Neural progenitor cell (in vitro differentiated cells): ENCODE measurements around the gene PDCD6IP. TPM values are rescaled to one million over a fixed set of nuclear protein-coding genes. Genes with fewer than 3 reads are reported as not detected.

Experiments
- DNase-seq: peaks from one replicate; pipeline ENCODE4 v3.0.0-alpha.2; 2016; ENCODE audit warnings: low spot score
- H2AFZ ChIP-seq: fragments of 200-600 bp; sonication (generic); replicated peaks from 2 replicates; pipeline ENCODE4 v1.6.1; 2016; ENCODE audit warnings: antibody characterized with exemption
- H3F3A ChIP-seq: fragments of 200-600 bp; sonication (generic); 2 replicates; pipeline ENCODE4 v1.6.1; 2016; ENCODE audit warnings: antibody characterized with exemption, low read depth
- H3K27ac ChIP-seq: fragments of 200-600 bp; sonication (generic); 2 replicates; pipeline ENCODE4 v1.5.1; 2016; ENCODE audit warnings: mild to moderate bottlenecking
- H3K27me3 ChIP-seq: fragments of 200-600 bp; sonication (generic); 2 replicates; pipeline ENCODE4 v1.6.1; 2016; ENCODE audit warnings: mild to moderate bottlenecking, moderate library complexity
- H3K36me3 ChIP-seq: fragments of 200-600 bp; sonication (generic); 2 replicates; pipeline ENCODE4 v1.5.1; 2016
- H3K4me1 ChIP-seq: fragments of 200-600 bp; sonication (generic); 2 replicates; pipeline ENCODE4 v1.6.1; 2016; ENCODE audit warnings: mixed run types
- H3K4me2 ChIP-seq: fragments of 200-600 bp; sonication (generic); 2 replicates; pipeline ENCODE4 v1.6.1; 2016
- H3K4me3 ChIP-seq: fragments of 200-600 bp; sonication (generic); 2 replicates; pipeline ENCODE4 v1.5.1; 2016
- H3K79me2 ChIP-seq: fragments of 200-600 bp; sonication (generic); 2 replicates; pipeline ENCODE4 v1.6.1; 2016; ENCODE audit warnings: low read depth
- H3K9ac ChIP-seq: fragments of 200-600 bp; sonication (generic); 2 replicates; pipeline ENCODE4 v1.6.1; 2016
- H3K9me3 ChIP-seq: fragments of 200-600 bp; sonication (generic); 2 replicates; pipeline ENCODE4 v1.5.1; 2016; ENCODE audit warnings: low read depth
- H4K20me1 ChIP-seq: fragments of 200-600 bp; sonication (generic); 2 replicates; pipeline ENCODE4 v1.6.1; 2016; ENCODE audit warnings: low read depth
- H3K27ac Mint-ChIP-seq: 3 replicates; pipeline ENCODE4 v1.8.0; 2021; ENCODE audit warnings: mixed read lengths
- H3K27me3 Mint-ChIP-seq: 2 replicates; pipeline ENCODE4 v1.8.0; 2022; ENCODE audit warnings: low read depth, mild to moderate bottlenecking, inconsistent platforms, moderate library complexity, mixed read lengths; ENCODE audit not compliant: insufficient read depth
- H3K36me3 Mint-ChIP-seq: 3 replicates; pipeline ENCODE4 v1.8.0; 2021; ENCODE audit warnings: mixed read lengths
- H3K4me1 Mint-ChIP-seq: 3 replicates; pipeline ENCODE4 v1.8.0; 2021; ENCODE audit warnings: mixed read lengths
- H3K4me3 Mint-ChIP-seq: 3 replicates; pipeline ENCODE4 v1.8.0; 2021; ENCODE audit warnings: mild to moderate bottlenecking, moderate library complexity, mixed read lengths
- H3K9me3 Mint-ChIP-seq: 3 replicates; pipeline ENCODE4 v1.8.0; 2020; ENCODE audit warnings: mixed read lengths
- EZH2 ChIP-seq: fragments of 200-600 bp; sonication (generic); IDR thresholded peaks from 2 replicates; pipeline ENCODE4 v1.6.1; 2017; ENCODE audit warnings: antibody characterized with exemption, mild to moderate bottlenecking, moderate library complexity
- EZH2phosphoT487 ChIP-seq: fragments of 200-600 bp; sonication (generic); IDR thresholded peaks from 2 replicates; pipeline ENCODE4 v1.6.1; 2017; ENCODE audit warnings: antibody characterized with exemption
- total RNA-seq: library from RNA; depleted of rRNA; stranded (reverse); fragments of >200 nt; gene quantifications from 2 replicates; pipeline ENCODE4 v1.2.3, GENCODE V29; 2015; ENCODE audit warnings: low replicate concordance
- TF ChIP-seq, protein P1 (sequence below): fragments of 200-600 bp; sonication (generic); IDR thresholded peaks from 2 replicates; pipeline ENCODE4 v1.5.1; 2017; ENCODE audit warnings: antibody characterized with exemption, mild to moderate bottlenecking

Gene PDCD6IP
- total RNA-seq, 1 donor from 2014 or later, result 93.7 TPM

- peak overlapping the region; percentile 41 for H3K4me3 ChIP-seq
- H2AFZ ChIP-seq, result peak overlapping the region; percentile 82
- no peak overlapping the region for H3K9ac ChIP-seq
- peak overlapping the region; percentile 71 for H3K4me3 Mint-ChIP-seq
- peaks cover 11% of the 10 kb centered on the region for H3K4me1 Mint-ChIP-seq
- H3K9me3 ChIP-seq, result no peaks in the 10 kb centered on the region
- peak overlapping the region; percentile 79 for H3K4me2 ChIP-seq
- peaks cover 30% of the 10 kb centered on the region for H3K27me3 ChIP-seq
- no peaks in the 10 kb centered on the region for H3K79me2 ChIP-seq
- peaks cover 21% of the 10 kb centered on the region for H3K4me1 ChIP-seq
- H4K20me1 ChIP-seq, result no peaks in the 10 kb centered on the region
- no peak overlapping the region for H3K27ac Mint-ChIP-seq
- peaks cover 7% of the 10 kb centered on the region for H3F3A ChIP-seq
- no peaks in the 10 kb centered on the region for H3K36me3 ChIP-seq
- no peak overlapping the region for H3K27ac ChIP-seq
- H3K27me3 Mint-ChIP-seq, result peaks cover 2% of the 10 kb centered on the region
- TF ChIP-seq, protein P1, sequence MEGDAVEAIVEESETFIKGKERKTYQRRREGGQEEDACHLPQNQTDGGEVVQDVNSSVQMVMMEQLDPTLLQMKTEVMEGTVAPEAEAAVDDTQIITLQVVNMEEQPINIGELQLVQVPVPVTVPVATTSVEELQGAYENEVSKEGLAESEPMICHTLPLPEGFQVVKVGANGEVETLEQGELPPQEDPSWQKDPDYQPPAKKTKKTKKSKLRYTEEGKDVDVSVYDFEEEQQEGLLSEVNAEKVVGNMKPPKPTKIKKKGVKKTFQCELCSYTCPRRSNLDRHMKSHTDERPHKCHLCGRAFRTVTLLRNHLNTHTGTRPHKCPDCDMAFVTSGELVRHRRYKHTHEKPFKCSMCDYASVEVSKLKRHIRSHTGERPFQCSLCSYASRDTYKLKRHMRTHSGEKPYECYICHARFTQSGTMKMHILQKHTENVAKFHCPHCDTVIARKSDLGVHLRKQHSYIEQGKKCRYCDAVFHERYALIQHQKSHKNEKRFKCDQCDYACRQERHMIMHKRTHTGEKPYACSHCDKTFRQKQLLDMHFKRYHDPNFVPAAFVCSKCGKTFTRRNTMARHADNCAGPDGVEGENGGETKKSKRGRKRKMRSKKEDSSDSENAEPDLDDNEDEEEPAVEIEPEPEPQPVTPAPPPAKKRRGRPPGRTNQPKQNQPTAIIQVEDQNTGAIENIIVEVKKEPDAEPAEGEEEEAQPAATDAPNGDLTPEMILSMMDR, result peak; percentile 88
- no peak for TF ChIP-seq EZH2
- no peaks in the 10 kb centered on the region for H3K9me3 Mint-ChIP-seq
- peak; percentile 83 for DNase-seq
- no peaks in the 10 kb centered on the region for H3K36me3 Mint-ChIP-seq
These were observed 11.0 kb upstream of the PDCD6IP start for GRCh38 chr3:33787328-33788009.

DNA sequence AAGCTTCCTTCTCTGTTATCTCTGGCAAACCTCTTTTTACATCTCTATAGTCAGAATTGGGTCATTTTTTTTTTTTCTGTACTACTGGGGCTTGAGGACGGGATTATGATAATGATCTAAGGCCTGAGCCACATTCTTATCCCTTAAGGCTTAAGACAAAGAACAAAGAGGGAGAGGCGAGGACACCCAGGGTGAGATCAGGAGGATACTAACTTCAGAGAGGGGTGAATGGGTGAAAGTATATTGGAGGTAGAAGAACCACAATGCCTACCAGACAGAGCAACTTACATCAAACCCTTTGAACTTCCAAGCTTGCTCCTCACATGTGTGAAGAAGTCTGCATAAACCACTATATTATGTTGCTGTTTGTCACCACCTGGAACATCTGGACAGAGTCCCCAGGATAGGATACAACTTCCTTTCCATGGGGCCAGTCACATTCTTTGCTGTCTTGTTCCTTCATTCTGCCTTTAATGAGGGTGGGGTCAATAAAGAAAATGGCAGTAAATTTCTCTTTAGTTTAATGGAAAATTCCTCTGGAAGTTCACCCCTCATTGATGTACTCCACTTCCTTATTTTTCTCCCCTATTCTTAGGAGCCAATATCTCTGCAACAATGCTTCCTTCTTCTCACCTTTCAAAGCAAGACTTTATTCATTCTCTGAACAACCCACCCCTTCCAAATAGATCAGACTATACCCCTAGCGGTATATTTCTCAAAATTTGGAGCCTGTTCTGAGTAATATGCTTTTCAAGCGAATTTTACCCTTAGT is 9.1 kb upstream of the PDCD6IP start:
- peaks cover 33% of the 10 kb centered on the region for H3K27me3 ChIP-seq
- H3K4me1 ChIP-seq, result peaks cover 21% of the 10 kb centered on the region
- Mint-ChIP-seq H3K4me3 (no peak overlapping the region), H3K36me3 (no peaks in the 10 kb centered on the region), H3K27ac (no peak overlapping the region), H3K27me3 (peaks cover 2% of the 10 kb centered on the region), H3K4me1 (peaks cover 11% of the 10 kb centered on the region), H3K9me3 (no peaks in the 10 kb centered on the region)
- H4K20me1 ChIP-seq, result no peaks in the 10 kb centered on the region
- H3K79me2 ChIP-seq, result no peaks in the 10 kb centered on the region
- peak overlapping the region; percentile 39 for H3K4me2 ChIP-seq
- H3K9me3 ChIP-seq, result no peaks in the 10 kb centered on the region
- TF ChIP-seq EZH2phosphoT487 (no peak), EZH2 (no peak)
- TF ChIP-seq, protein P1, result no peak
- H3K36me3 ChIP-seq, result no peaks in the 10 kb centered on the region
- DNase-seq, result peak; percentile 56
- H3F3A ChIP-seq, result peaks cover 7% of the 10 kb centered on the region
- H2AFZ ChIP-seq, result no peak overlapping the region
- no peak overlapping the region for H3K9ac ChIP-seq
- no peak overlapping the region for H3K4me3 ChIP-seq
- no peak overlapping the region for H3K27ac ChIP-seq

GRCh38 chr3:33790091-33790490 is 8.3 kb upstream of the PDCD6IP start:
- Histone ChIP-seq H3K4me2 (no peak overlapping the region), H3K9me3 (no peaks in the 10 kb centered on the region), H3F3A (peaks cover 7% of the 10 kb centered on the region), H3K36me3 (no peaks in the 10 kb centered on the region), H3K27ac (no peak overlapping the region), H3K4me1 (peaks cover 21% of the 10 kb centered on the region), H4K20me1 (no peaks in the 10 kb centered on the region), H3K9ac (no peak overlapping the region), H3K27me3 (peaks cover 33% of the 10 kb centered on the region), H3K79me2 (no peaks in the 10 kb centered on the region), H3K4me3 (no peak overlapping the region), H2AFZ (no peak overlapping the region)
- Mint-ChIP-seq H3K27me3 (peaks cover 2% of the 10 kb centered on the region), H3K36me3 (no peaks in the 10 kb centered on the region), H3K27ac (no peak overlapping the region), H3K9me3 (no peaks in the 10 kb centered on the region), H3K4me3 (no peak overlapping the region), H3K4me1 (peaks cover 11% of the 10 kb centered on the region)
- no peak for DNase-seq
- TF ChIP-seq EZH2 (no peak), EZH2phosphoT487 (no peak)
- TF ChIP-seq, protein P1, result no peak
